Stimulated activated CD8-positive, alpha-beta memory T cell treated with anti-CD3 and anti-CD28 coated beads, Interleukin-15, amount 100 ng/mL, for 4 hours (primary cell): ENCODE measurements around the gene EYS.

Experiments
- DNase-seq, 2 donors: peaks; one replicate each; pipeline ENCODE4 v3.0.0-alpha.2; 2020; ENCODE audit warnings: low read depth in 2 of 2

Gene EYS

DNA sequence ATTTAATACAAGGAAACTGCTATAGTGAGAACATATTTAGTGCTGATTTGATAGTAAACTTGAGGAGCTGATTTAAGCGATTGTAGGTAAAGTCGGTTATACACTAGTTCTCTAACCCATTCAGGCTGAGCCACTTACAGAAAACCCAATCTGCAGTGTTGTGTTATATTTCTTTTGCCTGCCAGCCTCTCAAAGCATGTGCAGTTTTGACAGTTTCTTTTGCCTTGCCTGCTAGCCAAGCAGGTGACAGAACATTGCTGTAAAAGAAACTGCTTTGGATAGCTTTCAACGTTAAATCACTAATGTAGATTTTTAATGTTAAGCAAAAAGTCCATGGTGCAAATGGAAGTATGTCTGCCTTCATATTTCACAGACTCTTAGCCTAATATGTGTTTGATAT, 982.9 kb downstream of the EYS start:
- no peak for DNase-seq

GRCh38 chr6:64723327-64724058, 983.5 kb downstream of the EYS start:
- DNase-seq, result no peak

DNA sequence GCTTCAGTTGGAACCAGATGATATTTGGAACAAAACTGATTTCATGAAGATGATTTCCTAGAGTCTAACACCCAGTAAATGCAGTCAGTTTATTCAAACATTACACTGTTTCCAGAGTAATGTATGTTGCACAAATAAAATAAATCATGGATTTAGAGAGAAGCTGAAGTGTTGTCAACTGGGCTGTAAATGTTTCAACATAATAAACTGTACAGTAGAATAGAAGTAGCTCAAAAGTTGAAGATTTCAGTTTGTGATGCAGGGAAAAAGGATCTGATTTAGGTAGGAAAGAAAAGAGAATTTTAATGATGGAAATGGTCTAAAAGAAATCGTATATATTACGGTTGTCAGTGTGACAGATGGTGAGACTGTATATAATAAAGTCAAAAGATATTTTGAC, 985.2 kb downstream of the EYS start:
- DNase-seq, result no peak

DNA sequence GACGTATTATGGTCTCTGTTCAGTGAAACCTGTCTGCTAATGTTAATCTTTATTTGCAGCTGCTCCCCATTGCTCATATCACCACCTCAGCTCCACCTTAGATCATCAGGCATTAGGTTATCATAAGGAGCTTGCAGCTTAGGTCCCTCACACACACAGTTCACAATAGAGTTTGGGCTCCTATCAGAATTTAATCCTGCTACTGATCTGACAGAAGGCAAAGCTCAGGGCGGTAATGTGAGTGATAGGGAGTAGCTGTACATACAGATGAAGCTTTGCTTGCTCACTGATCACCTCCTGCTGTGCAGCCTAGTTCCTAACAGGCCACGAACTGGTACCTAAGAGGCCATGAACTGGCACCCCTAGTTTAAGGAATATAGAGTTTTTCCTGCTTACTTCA, 989.7 kb downstream of the EYS start:
- no peak for DNase-seq

GRCh38 chr6:64715624-64716023, 991.4 kb downstream of the EYS start:
- no peak for DNase-seq

- DNase-seq, result no peak
These were observed 993.0 kb downstream of the EYS start for GRCh38 chr6:64714073-64714472.

- no peak for DNase-seq
These were observed 993.9 kb downstream of the EYS start for GRCh38 chr6:64713175-64713574.

- no peak for DNase-seq
These were observed 994.4 kb downstream of the EYS start for GRCh38 chr6:64712606-64713005.

- DNase-seq, result no peak
These were observed 1003.1 kb downstream of the EYS start for GRCh38 chr6:64703922-64704321.

- DNase-seq, result no peak
These were observed 1011.0 kb downstream of the EYS start for GRCh38 chr6:64696053-64696452.

GRCh38 chr6:64694356-64694755, 1012.7 kb downstream of the EYS start:
- no peak for DNase-seq

GRCh38 chr6:64691064-64691463, 1016.0 kb downstream of the EYS start:
- no peak for DNase-seq

- DNase-seq, result no peak
These were observed 1021.6 kb downstream of the EYS start for GRCh38 chr6:64685401-64685800.

DNA sequence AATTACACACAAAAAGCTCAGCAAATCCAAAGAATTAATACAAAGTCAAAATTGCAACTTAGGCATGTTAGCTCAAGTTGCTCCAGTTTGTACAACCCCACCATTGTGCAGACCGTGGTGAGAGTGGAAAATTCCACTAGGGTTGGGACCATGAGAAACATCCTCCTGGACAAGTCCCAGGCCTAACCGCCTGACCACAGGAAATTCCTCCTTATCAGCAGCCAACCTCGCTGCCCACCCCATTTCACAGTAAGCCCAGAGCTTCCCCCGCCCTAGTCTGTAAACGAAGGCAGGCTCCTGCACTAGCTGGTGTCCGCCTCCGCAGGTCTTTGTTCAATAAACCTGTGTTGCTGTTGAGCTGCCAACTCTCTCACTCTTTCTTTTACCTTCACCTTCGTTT, 1023.3 kb downstream of the EYS start:
- DNase-seq, result no peak

DNA sequence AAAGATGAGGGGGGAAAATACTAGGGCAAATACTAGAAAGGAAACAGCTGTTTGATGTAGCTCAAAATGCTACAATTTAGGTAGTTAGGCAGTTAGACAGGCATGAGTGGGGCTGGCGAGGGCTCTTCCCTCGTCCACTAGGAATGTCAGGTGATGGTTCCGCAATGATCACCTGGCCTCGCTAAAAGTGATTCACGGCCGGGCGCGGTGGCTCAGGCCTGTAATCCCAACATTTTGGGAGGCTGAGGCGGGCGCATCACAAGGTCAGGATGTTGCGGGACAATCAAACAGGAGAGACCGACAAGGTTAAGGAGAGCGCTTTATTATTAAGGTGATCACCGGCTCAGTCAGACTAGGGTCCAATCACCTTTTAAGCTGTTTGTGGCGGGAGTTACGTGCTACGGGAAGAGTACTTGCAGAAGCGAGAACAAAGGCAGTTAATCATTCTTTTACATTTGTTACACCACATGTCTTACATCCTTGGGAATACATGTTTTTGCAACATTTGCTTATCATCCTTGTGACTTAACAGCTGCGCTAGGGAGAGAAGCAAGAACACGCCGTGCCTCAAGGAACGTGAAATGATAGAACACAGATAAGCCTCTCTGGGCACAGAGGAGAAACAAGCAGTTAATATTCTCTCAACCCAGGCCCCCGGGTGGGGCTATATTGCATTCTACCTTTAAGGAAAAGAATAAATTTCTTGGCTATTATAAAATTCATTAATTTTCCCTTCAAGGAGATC, 1025.4 kb downstream of the EYS start:
- no peak for DNase-seq

DNA sequence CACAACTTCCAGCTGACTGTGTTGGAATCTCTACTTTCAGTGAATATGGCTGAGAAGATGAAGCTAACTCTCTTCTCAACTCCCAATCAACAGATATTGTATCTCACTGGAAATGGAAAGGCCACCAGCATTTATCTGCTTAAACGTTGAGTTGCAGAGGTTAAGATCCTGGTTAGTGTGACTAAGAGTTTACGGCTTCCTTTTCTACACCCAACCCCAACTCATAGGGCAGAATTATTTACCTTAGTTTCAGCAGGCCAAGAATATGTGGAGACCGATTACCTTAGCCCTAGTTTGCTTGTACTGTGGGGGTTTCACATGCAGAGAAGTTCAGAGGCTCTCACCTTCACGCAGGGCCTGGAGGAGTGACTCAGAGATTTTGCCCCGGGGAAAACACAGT, 1026.6 kb downstream of the EYS start:
- no peak for DNase-seq

GRCh38 chr6:64679416-64679815, 1027.6 kb downstream of the EYS start:
- DNase-seq, result no peak

DNA sequence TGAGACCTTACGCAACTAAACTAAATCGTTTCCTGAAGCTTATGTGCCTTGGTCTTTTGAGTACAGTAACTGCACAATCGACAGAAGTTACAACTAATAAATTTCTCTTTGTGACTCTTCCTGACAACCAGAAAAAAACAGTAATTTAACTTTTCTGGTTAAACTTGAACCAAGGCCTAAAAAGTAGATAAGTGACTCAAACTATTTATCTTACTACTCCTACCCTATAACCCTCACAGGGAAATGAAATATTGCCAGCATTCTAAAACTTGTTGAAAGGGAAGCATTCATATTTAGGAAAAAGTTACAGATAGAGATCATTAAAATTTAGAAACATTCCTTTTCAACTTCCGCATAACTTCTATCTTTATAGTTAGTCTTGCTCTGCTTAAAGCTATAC, 1034.4 kb downstream of the EYS start:
- DNase-seq, result no peak

DNA sequence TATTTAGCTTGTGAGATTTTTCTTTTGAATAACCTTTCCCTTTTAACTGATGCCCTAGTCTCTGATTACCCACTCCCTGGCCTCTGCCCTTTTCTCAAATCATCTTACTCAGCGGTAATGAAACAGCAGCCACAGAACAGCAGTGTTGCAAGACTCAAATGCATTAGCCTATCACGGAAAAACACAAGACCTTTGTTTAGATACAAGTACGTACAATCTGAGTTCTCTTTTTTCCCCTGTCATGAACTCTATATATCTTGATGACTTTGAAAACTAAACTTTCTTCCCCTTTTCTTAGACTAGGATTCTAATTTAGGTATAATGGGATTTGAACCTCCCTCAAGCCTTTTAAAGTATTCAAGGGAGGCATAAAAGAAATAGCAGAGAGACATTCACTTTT, 1034.9 kb downstream of the EYS start:
- DNase-seq, result no peak

DNA sequence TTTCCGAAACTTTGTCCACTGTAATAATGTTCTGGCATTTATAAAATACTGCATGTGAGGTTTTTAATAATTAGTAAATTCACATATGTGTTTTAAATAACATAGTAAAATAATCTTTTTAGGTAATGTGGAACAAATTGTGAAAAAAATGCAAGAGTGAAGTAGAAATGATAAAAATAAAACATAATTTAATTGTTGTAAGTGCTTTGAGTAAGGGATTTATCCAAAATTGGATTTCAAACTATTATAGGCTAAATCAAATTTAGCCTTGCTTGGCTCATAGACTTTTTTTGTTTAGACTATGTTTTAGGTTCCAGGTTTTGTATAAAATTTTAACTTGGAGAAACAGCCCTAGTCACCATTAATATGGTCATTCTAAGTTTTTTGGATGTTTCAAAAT, 1041.9 kb downstream of the EYS start:
- no peak for DNase-seq

GRCh38 chr6:64664480-64664879, 1042.5 kb downstream of the EYS start:
- DNase-seq, result no peak

DNA sequence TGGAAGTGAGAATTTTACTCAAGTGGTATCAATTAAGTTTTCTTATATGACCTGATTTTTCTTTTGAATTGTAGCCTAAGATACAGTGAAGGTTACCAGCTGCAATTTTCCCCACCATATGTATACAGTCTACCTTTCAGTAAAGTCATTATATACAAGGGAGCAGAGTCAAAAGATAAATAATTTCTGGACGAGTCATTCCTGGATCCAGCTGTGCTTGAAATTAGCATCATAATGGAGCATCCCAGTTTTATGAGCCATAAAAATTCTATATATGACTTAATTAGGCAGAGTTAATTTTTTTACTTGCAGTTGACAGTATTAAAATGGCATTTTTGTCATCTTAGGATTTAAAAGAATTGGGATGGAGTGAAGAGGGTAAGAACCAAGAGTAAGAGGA, 1063.0 kb downstream of the EYS start:
- DNase-seq, result no peak

- no peak for DNase-seq
These were observed 1076.1 kb downstream of the EYS start for GRCh38 chr6:64630901-64631300.

- DNase-seq, result no peak
These were observed 1084.1 kb downstream of the EYS start for GRCh38 chr6:64622944-64623343.
